Suprapubic skin (tissue), 4 donors: Measurements from ENCODE around the gene RFXANK.

ENCODE experiments used
- CTCF ChIP-seq, 2 donors: fragments of 200-600 bp in 1 of 2; fragments of 450-650 bp in 1 of 2; sonication (generic) in 1 of 2; IDR thresholded peaks; one replicate each; pipeline ENCODE4 v1.5.1; 2016 to 2019; ENCODE audit warnings: antibody characterized with exemption in 2 of 2, mild to moderate bottlenecking in 1 of 2, moderate library complexity in 1 of 2
- POLR2A ChIP-seq, 2 donors: fragments of 450-650 bp; IDR thresholded peaks; one replicate each; pipeline ENCODE4 v1.6.1; 2017; ENCODE audit warnings: antibody characterized with exemption in 2 of 2, mild to moderate bottlenecking in 2 of 2, moderate library complexity in 2 of 2
- POLR2AphosphoS5 ChIP-seq, 3 donors: sonication (generic); formaldehyde crosslinking; IDR thresholded peaks; one replicate each; pipeline ENCODE4 v1.6.1; 2017; ENCODE audit warnings: antibody characterized with exemption in 3 of 3

DNA sequence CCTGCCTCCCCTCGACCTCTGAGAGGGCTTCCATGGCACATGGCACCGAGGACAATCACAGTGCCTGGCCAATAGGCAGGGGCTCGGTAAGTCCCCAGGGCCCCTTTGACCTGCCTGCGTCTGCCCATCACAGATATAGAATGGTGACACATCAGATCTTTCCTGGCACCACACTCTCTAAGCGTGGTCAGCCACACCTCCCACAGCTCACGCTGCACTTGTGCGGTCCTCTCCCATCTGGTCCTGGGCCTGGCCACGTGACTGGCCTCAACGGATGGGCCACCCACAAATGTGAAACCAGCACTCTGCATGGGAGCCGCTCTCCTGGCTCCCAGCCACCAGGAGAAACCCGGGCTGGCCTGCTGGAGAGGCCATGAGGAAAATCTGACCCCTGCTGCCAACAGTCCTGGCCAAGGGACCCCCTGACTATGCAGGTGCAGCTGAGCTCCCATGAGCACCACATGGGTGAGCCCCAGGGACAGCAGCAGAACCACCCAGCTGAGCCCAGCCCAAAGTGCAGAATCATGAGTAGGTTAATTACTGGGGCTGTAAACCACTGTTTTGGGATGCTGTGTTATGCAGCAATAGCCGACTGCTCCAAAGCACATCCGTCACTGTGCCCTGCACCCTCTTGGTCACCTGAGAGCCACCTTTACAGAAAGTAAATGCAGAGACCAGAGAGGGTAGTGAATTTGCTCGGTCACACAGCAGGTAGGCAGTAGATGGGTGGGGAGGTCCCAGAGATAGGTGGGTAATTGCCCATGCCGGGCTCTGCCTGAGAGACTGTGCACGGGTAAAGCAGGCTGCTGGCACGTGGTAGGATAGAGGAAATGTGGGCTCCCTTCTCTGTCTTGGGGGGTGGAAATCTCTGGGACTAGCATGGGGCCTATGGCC is 12.3 kb upstream of the RFXANK start:
- no peak for TF ChIP-seq CTCF (IDR thresholded peaks at IDR 0.05)
- no peak for TF ChIP-seq POLR2AphosphoS5 (IDR thresholded peaks at IDR 0.05)
- TF ChIP-seq POLR2A (IDR thresholded peaks at IDR 0.05) = no peak
